ENCODE measurements around the gene MTFP1.

DNA sequence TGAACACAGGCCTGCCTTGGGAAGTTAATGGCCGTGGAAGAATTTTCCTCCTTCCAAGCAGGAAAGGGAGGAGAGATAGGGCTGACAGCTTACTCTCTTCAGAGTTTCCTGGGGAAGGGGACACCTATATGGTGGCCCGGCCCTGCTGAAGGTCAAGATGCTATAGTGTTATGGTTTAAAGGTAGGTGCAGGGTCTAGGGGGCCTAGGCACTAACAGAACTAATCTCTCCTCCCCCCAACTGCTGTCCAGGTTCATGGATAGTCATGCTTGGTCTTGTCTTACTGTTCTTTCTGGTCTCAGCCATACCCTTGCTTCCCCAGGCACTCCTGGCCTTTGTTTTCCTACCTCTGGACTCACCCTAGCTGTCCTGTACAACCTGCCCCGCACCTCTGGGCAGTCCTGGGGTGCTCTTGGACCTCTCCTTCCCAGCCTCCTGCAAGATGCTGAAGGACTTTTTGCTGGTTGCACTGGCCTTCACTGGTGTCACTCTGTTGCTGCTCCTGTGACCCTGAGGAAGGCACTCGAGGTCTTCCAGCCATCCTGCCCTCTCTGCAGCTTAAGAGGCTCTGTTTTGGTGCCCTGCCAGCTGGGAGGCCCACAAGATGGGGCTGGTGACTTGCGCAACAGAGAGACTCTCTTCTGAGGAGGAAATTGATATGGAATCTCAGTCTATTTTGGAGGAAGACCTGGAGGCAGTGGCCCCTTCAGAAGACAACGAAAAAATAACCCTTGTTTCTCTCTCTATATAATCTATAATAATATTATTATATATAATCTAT is 28.4 kb downstream of the MTFP1 start:
- TF ChIP-seq, protein P1, sequence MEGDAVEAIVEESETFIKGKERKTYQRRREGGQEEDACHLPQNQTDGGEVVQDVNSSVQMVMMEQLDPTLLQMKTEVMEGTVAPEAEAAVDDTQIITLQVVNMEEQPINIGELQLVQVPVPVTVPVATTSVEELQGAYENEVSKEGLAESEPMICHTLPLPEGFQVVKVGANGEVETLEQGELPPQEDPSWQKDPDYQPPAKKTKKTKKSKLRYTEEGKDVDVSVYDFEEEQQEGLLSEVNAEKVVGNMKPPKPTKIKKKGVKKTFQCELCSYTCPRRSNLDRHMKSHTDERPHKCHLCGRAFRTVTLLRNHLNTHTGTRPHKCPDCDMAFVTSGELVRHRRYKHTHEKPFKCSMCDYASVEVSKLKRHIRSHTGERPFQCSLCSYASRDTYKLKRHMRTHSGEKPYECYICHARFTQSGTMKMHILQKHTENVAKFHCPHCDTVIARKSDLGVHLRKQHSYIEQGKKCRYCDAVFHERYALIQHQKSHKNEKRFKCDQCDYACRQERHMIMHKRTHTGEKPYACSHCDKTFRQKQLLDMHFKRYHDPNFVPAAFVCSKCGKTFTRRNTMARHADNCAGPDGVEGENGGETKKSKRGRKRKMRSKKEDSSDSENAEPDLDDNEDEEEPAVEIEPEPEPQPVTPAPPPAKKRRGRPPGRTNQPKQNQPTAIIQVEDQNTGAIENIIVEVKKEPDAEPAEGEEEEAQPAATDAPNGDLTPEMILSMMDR (conservative IDR thresholded peaks at IDR 0.05; ENCODE audit: low read length): no peak
- no peak for TF ChIP-seq EZH2phosphoT487 (IDR thresholded peaks at IDR 0.05; ENCODE audit: borderline replicate concordance)
